IMR-90 (cell line): ENCODE measurements around the gene RHOXF2. TPM values are rescaled to one million over a fixed set of nuclear protein-coding genes. Genes with fewer than 3 reads are reported as not detected.

ENCODE experiments used
- ATAC-seq: fragments of 200-7000 bp; cut with Tn5 transposase; 2 replicates; pipeline ENCODE4 v1.9.1; 2020; ENCODE audit warnings: low read depth, mild to moderate bottlenecking, moderate library complexity
- BruUV-seq: library from RNA; stranded (reverse); fragments of 400-500 nt; replicated peaks from 2 replicates; lab custom pipeline; 2021; lab: Mats Ljungman, UMichigan
- CTCF ChIA-PET: fragments of 300-600 bp; formaldehyde crosslinking; extraction: SDS; loops from one replicate; lab custom pipeline; 2021; ENCODE audit warnings: antibody characterized with exemption; lab: Yijun Ruan, JAX
- POLR2A ChIA-PET: fragments of 300-600 bp; sonication (Branson Sonifier 250); formaldehyde crosslinking; loops from one replicate; lab custom pipeline; 2022; ENCODE audit warnings: antibody characterized with exemption; ENCODE audit not compliant: unreplicated experiment; lab: Charles Lee
- DNase-seq: peaks from one replicate; pipeline ENCODE4 v3.0.0; 2013
- H2AFZ ChIP-seq: replicated peaks from 2 replicates; pipeline ENCODE3; 2013; ENCODE audit warnings: low read length, mild to moderate bottlenecking; ENCODE audit not compliant: poor library complexity
- H2AK5ac ChIP-seq: 2 replicates; pipeline ENCODE4 v1.6.1; 2013; ENCODE audit warnings: low read depth, low read length, inconsistent platforms
- H2AK9ac ChIP-seq: replicated peaks from 2 replicates; pipeline ENCODE3; 2013; ENCODE audit warnings: mild to moderate bottlenecking, low read depth, low read length, moderate library complexity; ENCODE audit not compliant: poor library complexity
- H2BK120ac ChIP-seq: 2 replicates; pipeline ENCODE4 v1.6.1; 2013; ENCODE audit warnings: low read depth, low read length, inconsistent platforms
- H2BK15ac ChIP-seq: 3 replicates; pipeline ENCODE4 v1.6.1; 2013; ENCODE audit warnings: low read depth, low read length, inconsistent platforms
- H2BK20ac ChIP-seq: 2 replicates; pipeline ENCODE4 v1.6.1; 2013; ENCODE audit warnings: low read depth, mild to moderate bottlenecking, inconsistent platforms, low read length, moderate library complexity
- H2BK5ac ChIP-seq: 2 replicates; pipeline ENCODE4 v1.6.1; 2013; ENCODE audit warnings: mild to moderate bottlenecking, low read depth, low read length, inconsistent platforms; ENCODE audit not compliant: poor library complexity, severe bottlenecking
- H3K14ac ChIP-seq: replicated peaks from 2 replicates; pipeline ENCODE4 v1.6.1; 2013; ENCODE audit warnings: low read depth, low read length, inconsistent platforms
- H3K18ac ChIP-seq: 2 replicates; pipeline ENCODE4 v1.6.1; 2013; ENCODE audit warnings: low read depth, low read length, control low read depth
- H3K23ac ChIP-seq: 2 replicates; pipeline ENCODE4 v1.6.1; 2013; ENCODE audit warnings: low read depth, low read length, inconsistent platforms
- H3K27ac ChIP-seq: 2 replicates; pipeline ENCODE4 v1.5.1; 2013; ENCODE audit warnings: mild to moderate bottlenecking, control low read depth, low read length; ENCODE audit not compliant: insufficient read depth
- H3K27me3 ChIP-seq: 2 replicates; pipeline ENCODE4 v1.6.1; 2013; ENCODE audit warnings: low read length; ENCODE audit not compliant: control insufficient read depth, insufficient read depth
- H3K36me3 ChIP-seq: 2 replicates; pipeline ENCODE4 v1.6.1; 2013; ENCODE audit warnings: low read length, mixed read lengths; ENCODE audit not compliant: control insufficient read depth, insufficient read depth
- H3K4ac ChIP-seq: 2 replicates; pipeline ENCODE4 v1.6.1; 2013; ENCODE audit warnings: low read depth, low read length, inconsistent platforms
- H3K4me1 ChIP-seq: 2 replicates; pipeline ENCODE4 v1.6.1; 2013; ENCODE audit warnings: low read length, mixed read lengths; ENCODE audit not compliant: control insufficient read depth, insufficient read depth
- H3K4me2 ChIP-seq: 2 replicates; pipeline ENCODE4 v1.6.1; 2013; ENCODE audit warnings: low read depth, mild to moderate bottlenecking, control low read depth, low read length, moderate library complexity
- H3K4me3 ChIP-seq: 2 replicates; pipeline ENCODE4 v1.5.1; 2013; ENCODE audit warnings: low read depth, mild to moderate bottlenecking, control low read depth, low read length, moderate library complexity; ENCODE audit not compliant: insufficient read depth
- H3K56ac ChIP-seq: 2 replicates; pipeline ENCODE4 v1.6.1; 2013; ENCODE audit warnings: low read length, inconsistent platforms; ENCODE audit not compliant: insufficient read depth; ENCODE audit errors: extremely low read depth
- H3K79me1 ChIP-seq, 2 experiments: 2 replicates each; pipeline ENCODE4 v1.6.1; 2013; ENCODE audit warnings: low read length in 2 of 2, inconsistent platforms in 1 of 2, low read depth in 1 of 2
- H3K9ac ChIP-seq: 2 replicates; pipeline ENCODE4 v1.6.1; 2013; ENCODE audit warnings: low read depth, low read length, control low read depth
- H3K9me1 ChIP-seq: 2 replicates; pipeline ENCODE4 v1.6.1; 2013; ENCODE audit warnings: low read length, inconsistent platforms; ENCODE audit not compliant: insufficient read depth
- H3K9me3 ChIP-seq: 2 replicates; pipeline ENCODE4 v1.6.1; 2013; ENCODE audit warnings: low read length; ENCODE audit not compliant: control insufficient read depth, insufficient read depth
- H4K20me1 ChIP-seq: 2 replicates; pipeline ENCODE4 v1.6.1; 2013; ENCODE audit warnings: low read length, inconsistent platforms; ENCODE audit not compliant: insufficient read depth
- H4K5ac ChIP-seq: 2 replicates; pipeline ENCODE4 v1.6.1; 2013; ENCODE audit warnings: mild to moderate bottlenecking, low read depth, low read length, control low read depth
- H4K8ac ChIP-seq, 2 experiments: 2 replicates each; pipeline ENCODE4 v1.6.1; 2013; ENCODE audit warnings: low read depth in 2 of 2, low read length in 2 of 2, control low read depth in 1 of 2, inconsistent platforms in 1 of 2
- H4K91ac ChIP-seq: 2 replicates; pipeline ENCODE4 v1.6.1; 2013; ENCODE audit warnings: low read depth, low read length, inconsistent platforms; ENCODE audit not compliant: insufficient read depth
- MXI1 ChIP-seq: IDR thresholded peaks from 2 replicates; pipeline ENCODE4 v1.6.1; 2012; ENCODE audit warnings: low read depth, mild to moderate bottlenecking, low read length, moderate library complexity, borderline replicate concordance
- USF2 ChIP-seq: fragments of 150-350 bp; IDR thresholded peaks from 2 replicates; pipeline ENCODE4 v1.6.1; 2017; ENCODE audit warnings: mild to moderate bottlenecking, antibody characterized with exemption, low read length, low read depth
- WGBS, 2 experiments: methylation state at CpG; one replicate each; pipeline versions ENCODE4 v1.1.5 to v1.1.7; 2013; ENCODE audit warnings: missing lambda C conversion rate in 2 of 2; ENCODE audit not compliant: insufficient read length in 1 of 2; ENCODE audit errors: extremely low coverage in 2 of 2; 5-methylcytosine and 5-hydroxymethylcytosine counted together
- dilution Hi-C: fragments of 300-500 bp; cut with HindIII; formaldehyde crosslinking; loops from one replicate; pipeline ENCODE4 v1.14.3; 2018; ENCODE audit warnings: low sequenced_read_pairs; ENCODE audit not compliant: unreplicated experiment
- in situ Hi-C: fragments of 300-500 bp; cut with MboI; formaldehyde crosslinking; loops from 3 replicates; pipeline ENCODE4 v1.14.3; 2019; ENCODE audit warnings: low sequenced_read_pairs, inconsistent platforms, mixed read lengths
- intact Hi-C: fragments of 100-400 bp; cut with micrococcal nuclease; formaldehyde crosslinking; loops from 2 replicates; pipeline ENCODE4 v1.10.0; 2022
- polyA plus RNA-seq, 3 experiments: library from polyadenylated mRNA; depleted of rRNA; stranded (reverse); fragments of >200 nt; gene quantifications; 2 replicates each; pipeline ENCODE4 v1.2.3, GENCODE V29; 2012; ENCODE audit warnings: low replicate concordance in 1 of 3
- total RNA-seq: library from RNA; depleted of rRNA; stranded (reverse); fragments of >200 nt; gene quantifications from 2 replicates; pipeline ENCODE4 v1.2.3, GENCODE V29; 2012

The RHOXF2 gene
- total and polyA plus RNA-seq, 2 of the 4 experiments (the other 2 are of a cell fraction): not detected

DNA sequence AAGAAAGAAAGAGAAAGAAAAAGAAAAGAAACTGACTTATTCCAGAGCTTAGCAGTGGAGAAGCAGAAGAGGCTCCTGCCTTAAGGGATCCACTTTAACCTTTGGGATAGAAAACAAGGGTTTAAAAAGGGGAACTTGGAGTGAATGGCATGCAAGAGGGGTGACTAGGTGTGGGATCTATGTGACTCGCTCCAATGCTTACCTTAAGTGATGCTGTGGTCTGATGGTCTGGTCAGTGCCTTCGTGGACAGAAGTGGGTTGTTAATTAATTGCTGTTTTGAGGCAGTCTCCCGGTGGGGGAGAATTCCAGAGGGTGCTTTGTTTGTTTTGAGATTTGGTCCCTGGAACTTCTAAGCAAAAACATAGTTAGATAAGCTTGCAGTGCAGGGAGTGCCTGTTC is 21.6 kb upstream of the RHOXF2 start:
- intact Hi-C loops: no loop called here
- no peak overlapping the region for H3K56ac ChIP-seq

More for the DNA sequence above, 21.6 kb upstream of the RHOXF2 start:
- Histone ChIP-seq H2BK120ac (no peak overlapping the region), H3K36me3 (no peaks in the 10 kb centered on the region), H4K20me1 (no peaks in the 10 kb centered on the region), H3K23ac (no peak overlapping the region), H3K27ac (no peak overlapping the region), H4K5ac (no peak overlapping the region), H3K14ac (no peak overlapping the region), H2BK5ac (no peak overlapping the region), H3K4me1 (no peaks in the 10 kb centered on the region), H3K4me2 (no peak overlapping the region), H3K9me1 (no peaks in the 10 kb centered on the region), H2AFZ (no peak overlapping the region), H2AK9ac (no peak overlapping the region), H4K91ac (no peak overlapping the region), H2AK5ac (no peak overlapping the region), H3K27me3 (no peaks in the 10 kb centered on the region), H3K9ac (no peak overlapping the region), H2BK15ac (no peak overlapping the region), H3K79me1 (no peaks in the 10 kb centered on the region), H3K4me3 (no peak overlapping the region), H4K8ac (no peak overlapping the region), H2BK20ac (no peak overlapping the region), H3K9me3 (no peaks in the 10 kb centered on the region), H3K4ac (no peak overlapping the region), H3K18ac (no peak overlapping the region)
- TF ChIP-seq USF2 (no peak), MXI1 (no peak)
- in situ Hi-C loops: loop anchor here (25.0 kb wide), 1 partner anchor 175 kb away; no protein-coding TSS in a partner anchor
- no TSS peak for BruUV-seq
- ATAC-seq (no peak), DNase-seq (no peak)
- ChIA-PET POLR2A (no interaction called here), CTCF (no interaction called here)
- dilution Hi-C loops: no loop called here
- WGBS, 2 experiments: no CpG with 5 or more reads among the region's 3 CpGs
